ENCODE results near the gene NFASC.
A peak's percentile ranks its signal among the peaks of the same experiment; 100 is the strongest.

NFASC gene

GRCh38 chr1:204989266-204990058 is 118.8 kb downstream of the NFASC start:
- DNase-seq, result peak; percentile 74

GRCh38 chr1:204990059-204990664 is 119.5 kb downstream of the NFASC start:
- no peak for DNase-seq

- DNase-seq, result no peak
Observed at GRCh38 chr1:204990721-204991341, 120.2 kb downstream of the NFASC start.

- DNase-seq, result no peak
Observed at GRCh38 chr1:204991342-204991844, 120.7 kb downstream of the NFASC start.

- no peak for DNase-seq
Observed at GRCh38 chr1:204992201-204992997, 121.7 kb downstream of the NFASC start.

- DNase-seq, result no peak
Observed at GRCh38 chr1:204992998-204993314, 122.3 kb downstream of the NFASC start.

- no peak for DNase-seq
Observed at GRCh38 chr1:204994086-204994862, 123.6 kb downstream of the NFASC start.

- DNase-seq, result no peak
Observed at GRCh38 chr1:204996981-204997380, 126.3 kb downstream of the NFASC start.

GRCh38 chr1:204997591-204998355 is 127.1 kb downstream of the NFASC start:
- DNase-seq, result no peak

GRCh38 chr1:205001162-205001561 is 130.5 kb downstream of the NFASC start:
- DNase-seq, result no peak

GRCh38 chr1:205002705-205003104 is 132.0 kb downstream of the NFASC start:
- no peak for DNase-seq

- DNase-seq, result no peak
Observed at GRCh38 chr1:205003358-205004131, 132.9 kb downstream of the NFASC start.

- DNase-seq, result no peak
Observed at GRCh38 chr1:205004351-205004750, 133.7 kb downstream of the NFASC start.

- no peak for DNase-seq
Observed at GRCh38 chr1:205008896-205009295, 138.2 kb downstream of the NFASC start.

GRCh38 chr1:205009670-205010069 is 139.0 kb downstream of the NFASC start:
- no peak for DNase-seq

GRCh38 chr1:205012391-205013140 is 141.9 kb downstream of the NFASC start:
- no peak for DNase-seq

- DNase-seq, result peak; percentile 43
Observed at GRCh38 chr1:205013683-205014367, 143.2 kb downstream of the NFASC start.

GRCh38 chr1:205014783-205015182 is 144.1 kb downstream of the NFASC start:
- no peak for DNase-seq

- DNase-seq, result no peak
Observed at GRCh38 chr1:205015241-205015640, 144.6 kb downstream of the NFASC start.

All from NCI-H226 (cell line).